Upper lobe of left lung (tissue), 4 donors: Measurements from ENCODE around the gene WDFY3.

ENCODE experiments used
- CTCF ChIP-seq, 6 experiments: fragments of 450-650 bp in 4 of 6; fragments of 200-600 bp in 2 of 6; sonication (generic) in 2 of 6; IDR thresholded peaks; one replicate each; pipeline ENCODE4 v1.5.1; 2016 to 2019; ENCODE audit warnings: antibody characterized with exemption in 6 of 6
- EP300 ChIP-seq, 4 donors: sonication (generic); formaldehyde crosslinking; IDR thresholded peaks; one replicate each; pipeline ENCODE4 v1.5.1; 2017; ENCODE audit warnings: antibody characterized with exemption in 4 of 4, control low read depth in 2 of 4
- POLR2A ChIP-seq, 4 donors: fragments of 450-650 bp; IDR thresholded peaks; one replicate each; pipeline ENCODE4 v1.5.1; 2016 to 2017; ENCODE audit warnings: antibody characterized with exemption in 4 of 4, mild to moderate bottlenecking in 2 of 4
- POLR2AphosphoS5 ChIP-seq, 2 donors: sonication (generic); formaldehyde crosslinking; IDR thresholded peaks; one replicate each; pipeline ENCODE4 v1.5.1; 2017; ENCODE audit warnings: antibody characterized with exemption in 2 of 2

- TF ChIP-seq CTCF (IDR thresholded peaks at IDR 0.05) = no peak
- no peak for TF ChIP-seq POLR2A (IDR thresholded peaks at IDR 0.05)
- TF ChIP-seq EP300 (IDR thresholded peaks at IDR 0.05) = no peak
- peak in 1 of 2 donors; percentile 29 for TF ChIP-seq POLR2AphosphoS5 (IDR thresholded peaks at IDR 0.05)
Observed at GRCh38 chr4:84967243-84967690, 777 bp upstream of the WDFY3 start.
